ENCODE data around the gene RGS6. TPM values are rescaled to one million over a fixed set of nuclear protein-coding genes. Genes with fewer than 3 reads are reported as not detected.

The RGS6 gene
- polyA plus RNA-seq, 1 donor = 7.6 TPM

- DNase-seq = no peak
These were observed 85.1 kb downstream of the RGS6 start for GRCh38 chr14:72017290-72017689.

GRCh38 chr14:72023128-72024042, 91.2 kb downstream of the RGS6 start:
- DNase-seq = no peak

DNA sequence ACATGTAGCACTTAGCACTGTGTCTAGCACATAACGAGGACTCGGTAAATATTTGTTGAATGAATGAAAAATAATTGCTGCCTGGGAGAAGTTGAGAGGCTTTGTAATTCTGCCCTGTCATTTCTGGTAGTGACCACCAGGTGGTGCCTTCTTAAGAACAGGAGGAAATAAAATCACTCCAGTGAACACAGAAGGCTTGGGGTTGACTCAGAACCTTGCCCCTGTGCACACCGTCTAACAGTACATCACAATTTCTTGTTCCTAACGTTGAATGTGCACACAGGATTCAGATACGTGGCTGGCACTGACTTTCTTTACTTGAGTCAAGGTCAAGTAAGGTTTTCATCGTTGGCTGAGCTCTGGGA, 91.8 kb downstream of the RGS6 start:
- peak; percentile 18 for DNase-seq

DNA sequence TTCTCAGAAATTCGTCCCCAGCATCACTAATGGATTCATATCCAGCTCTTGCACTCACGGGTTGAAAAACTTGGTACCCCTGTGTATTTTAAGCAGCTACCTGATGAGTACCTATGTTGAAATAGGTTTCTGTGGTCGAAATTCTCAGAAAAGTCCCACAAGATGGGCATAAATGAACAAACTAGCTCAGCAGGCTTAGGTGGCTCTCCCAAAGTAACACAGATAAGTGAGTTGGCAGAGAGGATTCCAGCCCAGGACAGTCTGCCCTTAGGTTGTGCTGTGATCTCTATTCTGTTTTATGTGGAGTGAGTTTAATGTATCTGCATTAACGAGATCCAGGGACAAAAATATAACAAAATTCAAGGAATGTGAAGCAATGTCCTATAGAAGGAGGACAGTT, 92.3 kb downstream of the RGS6 start:
- DNase-seq = no peak

DNA sequence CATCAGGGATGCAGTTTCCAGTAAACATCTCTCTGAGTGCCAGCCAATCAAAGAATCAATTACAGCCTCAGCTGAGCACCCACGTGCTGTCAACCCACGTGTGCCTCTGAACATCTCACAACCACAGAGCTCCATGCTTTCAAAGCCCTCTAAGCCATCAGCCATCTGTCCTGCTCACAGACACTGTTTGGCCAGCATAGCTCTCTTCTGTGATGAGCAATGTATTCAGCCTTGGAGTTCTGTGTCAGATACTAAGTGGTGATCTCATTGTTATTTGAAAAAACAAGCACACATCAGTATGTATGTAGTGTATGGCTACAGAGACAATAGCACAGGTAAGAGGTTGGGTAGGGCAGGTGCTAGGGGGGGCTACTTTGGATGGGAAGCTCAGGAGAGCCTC, 94.3 kb downstream of the RGS6 start:
- no peak for DNase-seq

- DNase-seq = no peak
These were observed 94.8 kb downstream of the RGS6 start for GRCh38 chr14:72027061-72027460.

DNA sequence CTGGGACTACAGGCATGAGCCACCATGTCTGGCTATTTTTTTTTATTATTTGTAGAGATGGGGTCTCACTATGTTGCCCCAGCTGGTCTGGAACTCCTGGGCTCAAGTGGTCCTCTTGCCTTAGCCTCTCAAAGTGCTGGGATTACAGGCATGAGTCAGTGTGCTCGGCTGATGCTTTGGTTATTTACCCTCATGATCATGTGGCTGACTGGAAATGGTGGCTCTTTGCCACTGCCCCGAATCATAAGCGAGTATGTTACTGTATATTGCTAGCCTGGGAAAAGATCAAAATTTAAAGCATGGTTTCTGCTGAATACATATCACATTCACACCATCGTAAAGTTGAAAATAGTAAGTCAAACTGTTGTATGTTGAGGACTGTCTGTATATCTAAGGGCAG, 101.1 kb downstream of the RGS6 start:
- no peak for DNase-seq

GRCh38 chr14:72040528-72040927, 108.3 kb downstream of the RGS6 start:
- DNase-seq = no peak

DNA sequence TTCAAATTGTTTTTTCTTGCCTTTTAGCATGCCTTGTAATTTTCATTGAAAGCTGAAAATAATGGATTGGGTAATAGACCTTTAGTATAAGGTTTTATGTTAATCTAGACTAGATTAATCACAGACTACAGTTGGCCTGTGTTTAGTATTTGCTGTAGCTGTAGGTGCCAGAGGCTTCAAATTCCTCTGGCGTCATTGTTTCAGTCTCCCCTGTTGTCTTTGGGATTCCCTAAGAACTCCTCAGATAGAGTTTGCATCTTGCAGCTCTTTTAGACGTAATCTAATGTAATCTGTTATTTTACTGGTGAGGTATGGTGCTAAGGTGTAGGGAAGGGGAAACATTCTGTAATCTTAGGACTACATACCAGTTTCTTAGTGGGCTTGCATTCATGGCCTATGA, 113.0 kb downstream of the RGS6 start:
- DNase-seq = no peak

GRCh38 chr14:72045885-72046284, 113.7 kb downstream of the RGS6 start:
- DNase-seq = no peak

- DNase-seq = no peak
These were observed 117.2 kb downstream of the RGS6 start for GRCh38 chr14:72049462-72049861.

DNA sequence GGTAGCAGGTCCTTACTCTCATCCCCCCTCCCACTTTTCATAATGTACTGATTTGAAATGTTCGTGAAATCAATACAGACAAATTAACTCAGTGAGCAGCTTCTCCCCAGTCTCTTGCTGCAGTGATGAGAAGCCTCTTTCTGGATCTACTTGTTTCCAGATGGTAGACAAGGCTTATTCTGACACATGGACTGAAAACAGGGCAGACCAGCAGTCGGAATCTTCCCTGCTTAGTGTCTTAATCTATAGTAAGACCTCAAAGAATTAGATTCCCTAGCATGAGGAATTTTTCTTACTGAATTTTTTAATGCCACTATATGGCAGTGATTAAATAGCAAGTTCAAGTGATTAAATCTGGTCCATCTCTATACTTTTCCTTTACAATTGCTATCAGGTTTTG, 120.1 kb downstream of the RGS6 start:
- no peak for DNase-seq

- DNase-seq = no peak
These were observed 121.4 kb downstream of the RGS6 start for GRCh38 chr14:72053651-72054050.

- DNase-seq = no peak
These were observed 122.7 kb downstream of the RGS6 start for GRCh38 chr14:72054911-72055310.

GRCh38 chr14:72057701-72058285, 125.6 kb downstream of the RGS6 start:
- DNase-seq = peak; percentile 42

DNA sequence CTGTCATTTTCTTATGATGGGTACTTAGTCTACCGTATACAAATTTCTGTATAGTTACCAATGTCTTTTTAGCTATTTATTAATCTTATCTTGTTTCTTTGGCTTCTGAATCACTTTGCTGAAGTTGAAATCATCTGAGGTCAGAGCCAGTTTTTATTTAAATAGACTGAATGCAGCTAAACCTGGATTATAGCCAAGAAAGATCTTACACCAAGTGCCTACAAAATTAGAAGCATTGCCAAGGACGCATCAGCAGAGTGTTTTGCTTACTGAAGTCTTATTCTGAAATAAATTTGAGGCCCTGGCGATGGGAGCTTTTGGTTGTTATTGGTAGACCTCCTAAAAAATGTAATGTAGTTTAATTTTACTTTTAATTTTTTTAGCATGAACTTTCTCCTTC, 128.2 kb downstream of the RGS6 start:
- no peak for DNase-seq

DNA sequence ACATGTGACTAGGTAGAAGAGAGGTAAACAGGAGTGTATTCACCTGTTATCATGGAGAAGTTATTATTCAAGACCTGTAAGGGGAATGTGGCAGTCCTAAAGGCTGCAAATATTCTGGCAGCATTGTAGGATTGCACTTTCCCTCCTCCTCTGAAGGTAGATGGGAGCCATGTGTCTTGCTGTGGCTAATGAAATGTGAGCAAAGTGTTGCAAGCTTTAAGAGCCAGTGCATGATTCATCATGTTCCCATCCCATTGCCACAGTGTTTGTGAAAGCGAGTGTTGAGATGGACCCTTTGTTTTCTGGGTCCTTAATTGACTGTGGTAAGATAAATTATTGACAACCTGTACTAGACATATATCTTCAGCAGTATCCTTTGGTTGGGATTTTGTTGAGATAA, 128.7 kb downstream of the RGS6 start:
- no peak for DNase-seq

- no peak for DNase-seq
These were observed 129.5 kb downstream of the RGS6 start for GRCh38 chr14:72061718-72062117.

- DNase-seq = no peak
These were observed 131.6 kb downstream of the RGS6 start for GRCh38 chr14:72063761-72064282.

DNA sequence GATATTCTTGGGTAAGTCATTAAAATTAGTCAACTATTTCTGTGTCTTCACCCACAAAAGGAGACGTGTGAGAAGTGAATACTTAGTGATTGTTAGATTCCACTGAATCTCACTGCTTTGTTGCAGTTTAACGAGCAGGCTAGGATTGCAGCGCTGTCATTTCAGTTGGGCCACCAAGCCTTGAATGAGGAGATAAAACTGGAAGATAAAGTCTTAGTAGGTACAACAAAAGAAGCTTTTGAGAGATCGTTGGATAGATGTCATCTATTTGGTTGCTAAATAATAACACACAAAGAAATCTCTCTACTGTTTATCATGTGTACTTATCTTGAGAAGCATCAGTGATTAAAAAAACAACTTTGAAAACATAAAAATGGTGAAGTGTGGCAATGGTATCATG, 132.3 kb downstream of the RGS6 start:
- no peak for DNase-seq

GRCh38 chr14:72070458-72070857, 138.2 kb downstream of the RGS6 start:
- no peak for DNase-seq

DNA sequence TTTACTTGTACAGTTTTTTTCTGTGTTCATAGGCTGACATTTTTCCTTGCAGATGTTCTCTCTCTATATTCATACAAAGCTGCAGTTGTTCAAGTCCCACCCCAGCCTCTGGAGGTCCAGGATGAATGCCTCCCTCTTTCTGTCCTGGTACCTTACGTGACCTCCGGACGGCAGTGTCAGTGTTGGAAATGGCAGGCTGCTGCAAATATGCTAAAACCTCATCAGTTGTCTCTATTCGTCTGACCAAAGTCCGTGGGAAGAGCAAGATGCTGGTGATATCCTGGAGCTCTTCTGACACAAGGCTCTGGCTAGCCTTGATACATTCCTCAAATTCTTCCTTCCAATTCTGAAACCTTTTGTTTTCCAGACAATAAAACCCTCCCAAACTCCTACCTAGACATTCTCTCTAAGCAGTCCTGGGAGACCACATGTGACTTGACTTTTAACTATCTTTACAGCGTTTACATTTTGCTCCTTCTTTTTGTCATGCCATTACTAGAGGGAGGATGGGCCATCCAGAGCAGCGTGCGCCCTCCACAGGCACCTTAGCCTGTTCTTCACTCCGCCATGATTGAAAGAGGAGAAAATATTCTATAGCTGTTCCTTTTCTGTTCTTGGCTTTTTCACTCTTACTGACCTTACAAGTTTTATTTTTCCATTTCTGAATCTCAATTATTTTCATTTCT, 143.6 kb downstream of the RGS6 start:
- DNase-seq = no peak

GRCh38 chr14:72081137-72081536, 148.9 kb downstream of the RGS6 start:
- no peak for DNase-seq

GRCh38 chr14:72084935-72085334, 152.7 kb downstream of the RGS6 start:
- no peak for DNase-seq

Measured in hindlimb muscle (tissue), 1 donor.